GM19193 (cell line): ENCODE measurements around the gene DNAL1.

Experiments used
- POLR2A ChIP-seq: IDR thresholded peaks from 4 replicates; pipeline ENCODE4 v1.6.1; 2011; ENCODE audit not compliant: insufficient read depth, insufficient read length; ENCODE audit errors: extremely low read depth

DNAL1 gene

DNA sequence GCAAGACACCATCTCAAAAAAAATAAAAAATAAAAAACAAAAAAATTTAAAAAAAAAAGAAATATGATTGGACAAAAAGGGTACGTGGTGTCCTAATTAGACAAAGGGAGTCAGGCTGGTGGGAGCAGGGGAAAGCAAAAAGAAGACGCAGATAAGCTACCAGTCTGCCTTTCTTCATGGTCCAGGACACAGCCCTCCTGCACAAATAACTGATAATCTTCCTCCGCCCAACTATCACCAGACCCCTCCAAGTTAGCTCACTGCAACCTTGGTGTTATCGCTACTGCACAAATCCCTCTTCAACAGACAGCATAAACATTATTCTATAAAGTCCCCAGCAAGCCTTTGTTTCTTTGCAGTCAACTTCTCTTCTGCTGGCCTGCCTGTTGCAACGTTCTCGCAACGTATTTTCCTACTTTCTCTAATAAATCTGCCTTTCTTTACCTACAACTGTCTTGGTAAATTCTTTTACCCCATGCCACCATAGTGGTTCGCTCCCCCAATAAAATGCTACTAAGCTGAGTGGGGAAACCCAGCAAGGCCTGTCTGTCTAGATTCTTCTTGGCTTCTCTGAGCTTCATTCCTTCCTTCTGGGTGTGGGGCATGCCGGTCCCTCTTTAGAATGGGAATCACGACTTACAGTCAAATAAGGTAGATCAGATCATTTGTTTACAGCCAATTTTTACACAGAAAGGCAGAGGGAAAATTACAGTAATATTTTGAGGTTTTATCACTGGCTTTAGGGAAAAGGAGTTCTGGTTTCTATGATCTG lies 14.6 kb upstream of the DNAL1 start:
- TF ChIP-seq POLR2A: no peak

DNA sequence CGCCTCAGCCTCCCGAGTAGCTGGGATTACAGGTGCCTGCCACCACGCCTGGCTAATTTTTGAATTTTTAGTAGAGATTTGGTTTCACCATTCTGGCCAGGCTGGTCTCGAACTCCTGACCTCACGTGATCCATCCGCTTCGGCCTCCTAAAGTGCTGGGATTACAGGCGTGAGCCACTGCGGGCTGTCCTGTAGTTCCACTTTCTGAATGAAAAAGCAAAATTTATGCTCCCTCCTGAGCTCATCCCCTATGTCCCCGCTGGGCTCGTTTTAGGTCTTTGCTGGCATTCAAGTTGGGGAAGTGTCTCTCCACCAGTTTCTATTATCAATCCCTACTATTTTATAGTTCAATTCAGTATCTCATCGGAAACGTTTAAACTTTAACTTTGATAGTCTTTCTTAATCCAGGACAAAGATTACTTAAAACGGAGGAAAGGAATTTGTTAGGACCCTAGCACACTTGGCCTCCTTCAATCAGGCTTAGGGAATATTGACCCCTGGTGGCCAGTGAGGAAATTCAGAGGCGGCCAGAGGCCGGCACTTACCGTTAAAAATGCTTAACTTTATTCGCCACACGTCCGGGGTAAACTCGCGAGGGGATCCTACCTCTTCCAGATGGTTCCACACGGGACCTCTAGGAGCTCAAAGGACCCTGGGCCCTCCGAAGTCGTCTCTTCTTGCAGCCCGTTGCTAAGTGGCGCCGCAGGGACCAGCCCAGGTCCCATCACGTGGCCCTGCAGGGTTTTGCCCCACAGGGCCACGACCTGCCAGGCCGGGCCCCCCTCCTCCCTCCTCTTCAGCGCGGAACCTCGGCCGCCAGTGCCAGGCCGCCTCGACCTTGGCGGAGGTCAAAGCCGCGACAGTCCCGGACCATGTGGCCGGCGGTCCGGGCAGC lies 11.4 kb upstream of the DNAL1 start:
- peak; percentile 24 for TF ChIP-seq POLR2A

DNA sequence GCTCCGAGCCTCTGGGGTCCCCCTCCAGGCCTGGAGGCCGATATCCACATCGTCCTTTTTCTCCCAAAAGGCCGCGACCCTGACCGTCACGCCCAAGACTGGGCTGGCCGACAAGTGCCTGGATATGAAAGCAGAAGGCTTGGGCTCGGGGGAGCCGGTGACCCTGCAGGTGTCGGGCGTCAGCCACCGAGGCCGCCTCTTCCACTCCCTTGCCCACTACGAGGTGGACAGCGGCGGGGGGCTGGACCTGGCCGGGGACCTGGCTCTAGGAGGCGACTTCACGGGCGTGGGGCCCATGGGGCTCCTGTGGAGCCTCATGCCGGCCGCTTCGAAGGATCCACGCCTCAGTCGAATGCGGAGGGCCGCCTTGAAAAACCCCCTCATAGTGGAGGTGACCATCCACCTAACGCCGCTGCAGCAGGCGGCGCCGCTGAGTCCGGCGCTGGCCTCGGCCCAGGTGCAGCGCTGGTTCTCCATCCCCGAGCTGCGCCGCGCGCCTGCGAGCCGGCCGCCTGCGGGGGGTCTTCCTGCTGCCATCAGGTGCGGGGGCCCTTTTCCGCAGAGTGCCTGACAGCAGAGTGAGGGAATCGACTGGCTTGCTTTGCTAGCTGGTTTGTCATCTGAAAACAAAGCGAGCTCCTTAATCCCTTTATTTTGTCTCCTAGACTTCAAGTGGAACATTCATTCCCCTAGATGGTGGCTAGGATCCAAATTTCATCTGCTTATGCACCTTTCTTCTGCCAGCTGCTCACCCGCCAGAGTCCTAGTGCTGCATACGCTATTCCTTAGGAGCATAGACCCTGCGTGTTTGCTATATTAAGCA lies 10.6 kb upstream of the DNAL1 start:
- no peak for TF ChIP-seq POLR2A

DNA sequence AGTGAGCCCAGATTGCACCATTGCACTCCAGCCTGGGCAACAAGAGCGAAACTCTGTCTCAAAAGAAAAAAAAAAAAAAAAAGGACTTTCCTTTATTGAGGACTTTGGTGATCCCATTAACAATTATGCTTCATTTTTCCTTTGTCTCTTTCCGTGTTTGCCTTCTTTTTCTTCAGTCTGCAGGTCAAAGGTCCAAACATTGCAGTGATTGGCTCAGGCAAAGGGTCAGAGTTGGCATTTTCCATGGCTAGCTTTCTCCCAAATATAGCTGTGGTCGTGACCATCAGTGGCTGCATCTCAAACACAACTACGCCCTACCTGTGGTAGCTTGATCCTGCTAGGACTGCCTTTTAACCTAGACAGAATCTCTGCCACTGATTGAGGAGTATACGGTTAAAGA lies 7.0 kb upstream of the DNAL1 start:
- TF ChIP-seq POLR2A: no peak

DNA sequence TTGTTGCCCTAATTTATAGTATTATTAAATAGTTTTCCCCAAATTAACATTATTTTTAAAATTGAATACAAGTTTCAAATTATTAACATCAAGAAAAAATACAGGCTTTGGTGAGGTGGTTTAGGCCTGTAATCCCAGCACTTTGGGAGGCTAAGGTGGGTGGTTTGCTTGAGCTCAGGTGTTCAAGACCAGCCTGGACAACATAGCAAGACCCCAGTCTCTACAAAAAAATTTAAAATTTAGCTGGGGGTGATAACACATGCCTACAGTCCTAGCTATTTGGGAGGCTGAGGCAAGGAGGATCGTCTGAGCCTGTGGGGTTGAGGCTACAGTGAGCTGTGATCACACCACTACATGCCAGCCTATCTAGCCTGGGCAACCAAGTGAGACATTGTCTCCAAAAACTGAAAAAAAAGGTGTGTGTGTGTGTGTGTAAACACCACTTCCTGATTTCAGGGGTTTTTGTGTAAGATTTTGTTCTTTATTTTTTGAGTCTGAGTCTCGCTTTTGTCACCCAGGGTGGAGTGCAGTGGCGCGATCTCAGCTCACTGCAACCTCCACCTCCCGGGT lies 3.9 kb upstream of the DNAL1 start:
- no peak for TF ChIP-seq POLR2A

DNA sequence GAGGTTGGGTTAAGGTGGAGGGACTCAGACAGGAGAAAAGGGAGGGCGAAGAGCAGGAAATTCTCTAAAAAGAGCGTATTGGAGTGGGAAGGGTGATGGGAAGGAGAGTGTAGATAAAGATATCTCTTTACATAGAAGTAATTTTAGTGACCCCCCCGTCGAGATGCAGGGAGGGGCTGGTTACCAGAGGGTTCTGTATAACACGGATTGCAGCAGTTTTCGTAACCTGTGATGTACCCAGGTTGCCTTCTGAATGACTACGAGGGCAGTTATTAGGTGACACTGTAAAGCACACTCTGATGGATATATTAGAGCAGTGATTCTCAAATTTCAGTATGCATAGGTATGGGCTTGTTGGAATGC lies 443 bp downstream of the DNAL1 start:
- TF ChIP-seq POLR2A: no peak

DNA sequence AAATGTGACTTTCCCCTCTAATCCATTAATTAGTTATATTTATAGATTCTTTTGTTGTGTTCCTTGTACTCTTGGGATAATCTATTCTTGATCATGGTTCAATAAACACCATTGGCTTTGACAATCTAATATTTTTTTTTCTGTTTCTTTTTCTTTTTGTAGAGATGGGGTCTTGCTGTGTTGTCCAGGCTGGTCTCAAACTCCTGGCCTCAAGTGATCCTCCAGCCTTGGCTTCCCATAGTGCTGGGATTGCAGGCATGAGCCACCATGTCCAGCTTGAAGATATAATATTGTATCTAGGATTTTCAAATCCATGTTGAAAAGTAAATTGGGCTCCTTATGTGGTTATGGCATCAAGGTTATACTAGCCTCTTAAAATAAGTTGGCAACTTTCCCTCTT lies 6.2 kb downstream of the DNAL1 start:
- no peak for TF ChIP-seq POLR2A

DNA sequence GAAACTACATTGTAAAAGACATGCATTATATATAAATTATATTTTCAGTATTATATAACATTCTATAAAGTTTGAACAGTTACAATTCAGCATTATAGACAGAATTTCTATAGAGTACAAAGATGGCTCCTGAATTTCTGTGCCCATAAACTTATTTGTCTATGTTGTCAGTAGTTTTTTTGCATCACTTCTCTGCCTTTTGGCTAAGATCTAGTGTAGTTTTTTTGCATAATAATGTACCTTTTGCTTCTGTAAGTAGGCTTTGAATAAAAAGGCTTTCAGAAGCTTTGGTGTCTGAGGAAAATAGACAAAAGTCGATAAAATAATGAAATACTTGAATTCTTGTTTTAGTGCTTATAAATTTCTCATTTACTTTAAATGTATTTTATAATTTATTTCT lies 11.1 kb downstream of the DNAL1 start:
- TF ChIP-seq POLR2A: no peak

DNA sequence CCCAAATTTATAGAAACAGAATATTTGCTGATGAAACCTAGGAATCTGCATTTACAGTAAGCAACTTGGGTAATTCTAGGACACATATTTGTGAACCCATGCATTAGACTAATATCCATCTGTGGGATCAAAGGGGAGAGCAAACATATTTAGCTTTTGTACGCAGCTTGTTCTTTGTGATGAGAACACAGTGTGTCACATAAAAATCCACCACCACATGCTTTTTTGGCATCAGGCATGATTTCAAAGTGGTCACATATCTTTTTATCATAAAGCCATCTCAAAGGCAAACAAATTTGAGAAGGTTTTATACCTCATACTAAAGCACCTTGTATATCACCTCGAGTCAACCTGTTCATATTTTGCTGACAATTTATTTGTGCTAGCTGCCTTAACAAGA lies 15.7 kb downstream of the DNAL1 start:
- TF ChIP-seq POLR2A: no peak

DNA sequence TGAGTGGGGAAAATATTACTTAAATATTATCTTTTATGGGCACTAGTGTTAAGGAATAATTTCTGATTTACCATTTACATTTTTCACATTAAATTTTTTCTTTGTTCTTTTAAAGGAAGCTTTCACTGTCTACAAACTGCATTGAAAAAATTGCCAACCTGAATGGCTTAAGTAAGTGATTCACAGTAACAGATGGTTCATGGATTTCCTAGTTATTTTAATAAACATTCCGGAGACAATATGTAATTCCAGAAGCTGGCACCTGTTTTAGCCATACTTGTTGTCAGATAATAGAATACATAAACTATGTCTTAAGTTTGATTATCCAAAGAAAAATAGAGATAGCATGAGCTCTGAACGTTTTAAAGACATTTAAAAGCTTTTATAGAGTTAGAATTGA lies 17.1 kb downstream of the DNAL1 start:
- no peak for TF ChIP-seq POLR2A

DNA sequence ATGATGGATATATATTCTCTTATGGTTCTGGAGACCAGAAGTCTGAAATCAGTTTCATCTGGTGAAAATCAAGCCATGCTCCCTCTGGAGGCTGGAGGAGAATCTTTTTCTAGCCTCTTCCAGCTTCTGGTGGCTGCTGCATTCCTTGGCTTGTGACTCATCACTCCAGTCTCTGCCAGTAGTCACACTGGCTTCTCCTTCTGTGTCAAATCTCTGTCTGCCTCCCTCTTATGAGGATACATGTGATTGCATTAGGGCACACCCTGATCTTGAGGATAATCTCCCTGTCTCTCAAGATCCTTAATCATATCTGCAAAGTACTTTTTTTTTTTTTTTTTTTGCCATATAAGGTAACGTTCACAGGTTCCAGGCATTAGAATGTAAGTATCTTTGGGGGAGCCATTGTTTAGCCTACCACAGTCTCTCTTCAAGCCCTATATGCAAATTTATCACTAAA lies 17.7 kb downstream of the DNAL1 start:
- no peak for TF ChIP-seq POLR2A

DNA sequence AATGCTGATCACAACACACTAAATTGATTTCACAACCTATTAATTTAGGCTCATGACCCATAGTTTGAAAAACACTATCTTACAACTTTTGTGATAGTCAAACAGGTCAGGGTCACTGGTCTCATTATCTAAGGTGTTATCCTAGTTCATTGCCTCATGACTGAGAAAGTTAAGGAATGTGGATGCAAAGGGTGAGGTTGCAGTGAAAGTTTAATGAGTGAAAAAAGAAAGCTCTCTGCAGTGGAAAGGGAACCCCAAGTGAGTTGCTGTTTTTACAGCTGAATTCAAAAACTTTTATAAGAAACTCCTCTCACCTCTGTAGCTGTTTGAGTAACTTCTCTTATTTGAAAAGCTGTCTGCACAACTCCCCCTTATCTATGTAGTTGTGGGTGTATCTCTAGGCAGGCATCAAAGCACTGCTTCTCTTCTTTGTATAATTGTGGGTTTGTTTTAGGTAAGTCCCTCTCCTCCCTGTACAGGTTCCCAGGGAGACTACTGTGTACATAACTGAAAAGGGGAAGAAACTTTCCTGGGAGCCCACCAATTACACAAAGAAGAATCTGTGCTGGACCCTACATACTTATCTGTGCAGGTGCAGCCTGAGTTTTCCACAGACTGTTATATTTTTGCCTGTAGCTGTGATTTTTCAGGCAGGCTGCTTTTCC lies 18.9 kb downstream of the DNAL1 start:
- no peak for TF ChIP-seq POLR2A

DNA sequence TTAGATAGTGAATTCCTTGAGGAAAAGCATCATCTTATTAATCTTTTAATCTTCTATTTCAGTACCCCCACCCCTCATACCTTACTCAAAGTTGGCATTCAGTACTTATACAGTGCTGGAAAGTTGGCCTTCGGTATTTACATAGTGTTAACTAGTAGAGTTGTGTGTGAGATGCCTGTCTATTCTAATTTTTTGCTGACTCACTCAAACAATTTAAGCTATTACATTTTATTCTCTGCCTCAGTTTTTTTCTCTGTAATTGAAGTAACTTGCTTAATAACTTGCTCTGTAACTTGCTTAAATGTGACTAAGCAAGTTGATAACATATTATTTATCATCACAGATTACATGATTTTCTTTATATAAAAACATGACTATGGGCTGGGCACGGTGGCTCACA lies 20.3 kb downstream of the DNAL1 start:
- no peak for TF ChIP-seq POLR2A

DNA sequence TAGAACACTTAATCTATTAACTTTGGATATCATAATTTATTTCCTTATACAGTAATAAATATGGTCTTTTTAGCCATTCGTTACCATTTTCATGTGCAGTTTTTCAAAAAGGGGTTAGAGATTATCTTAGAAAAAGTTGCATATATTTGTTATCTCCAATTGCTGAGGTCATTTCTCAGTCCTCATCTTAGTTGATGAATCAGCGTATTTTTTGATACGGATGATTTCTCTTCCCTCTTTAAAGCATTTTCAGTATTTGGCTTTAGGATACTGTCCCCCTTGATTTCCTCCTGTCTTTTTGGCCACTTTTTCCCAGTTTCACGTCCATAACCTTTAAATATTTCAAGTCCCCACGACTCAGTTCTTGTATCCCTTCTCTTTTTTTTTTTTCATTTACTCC lies 21.8 kb downstream of the DNAL1 start:
- no peak for TF ChIP-seq POLR2A
